Esophagus muscularis mucosa (tissue), 3 donors: ENCODE results near the gene BRCA2.

Experiments used
- POLR2A ChIP-seq: fragments of 450-650 bp; IDR thresholded peaks from one replicate; pipeline ENCODE4 v1.6.1; 2017; ENCODE audit warnings: antibody characterized with exemption, moderate library complexity, mild to moderate bottlenecking, low read depth
- TF ChIP-seq, protein P1 (sequence below), 3 experiments: fragments of 200-600 bp in 2 of 3; fragments of 450-650 bp in 1 of 3; sonication (generic) in 2 of 3; IDR thresholded peaks; one replicate each; pipeline ENCODE4 v1.5.1; 2017 to 2019; ENCODE audit warnings: antibody characterized with exemption in 3 of 3, mild to moderate bottlenecking in 2 of 3, moderate library complexity in 1 of 3

DNA sequence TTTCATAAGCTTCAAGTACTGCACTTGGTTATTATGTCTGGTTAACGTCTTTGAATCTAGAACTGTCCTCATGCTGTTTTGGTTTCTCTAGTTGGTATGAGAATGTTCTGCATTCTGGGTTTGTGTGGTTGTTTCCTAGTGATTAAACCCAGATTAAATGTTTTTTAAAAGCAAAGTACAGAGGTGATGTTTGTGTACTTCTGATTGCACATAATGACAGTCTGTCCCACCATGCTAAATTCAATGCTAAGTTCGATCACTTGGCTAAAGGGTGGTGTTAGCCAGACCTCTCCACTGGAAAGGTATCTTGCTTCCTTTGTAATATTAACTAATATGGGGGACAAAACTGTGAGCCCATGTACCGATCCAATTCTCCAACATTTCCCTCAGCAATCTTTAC is 98.0 kb downstream of the BRCA2 start:
- TF ChIP-seq, protein P1, sequence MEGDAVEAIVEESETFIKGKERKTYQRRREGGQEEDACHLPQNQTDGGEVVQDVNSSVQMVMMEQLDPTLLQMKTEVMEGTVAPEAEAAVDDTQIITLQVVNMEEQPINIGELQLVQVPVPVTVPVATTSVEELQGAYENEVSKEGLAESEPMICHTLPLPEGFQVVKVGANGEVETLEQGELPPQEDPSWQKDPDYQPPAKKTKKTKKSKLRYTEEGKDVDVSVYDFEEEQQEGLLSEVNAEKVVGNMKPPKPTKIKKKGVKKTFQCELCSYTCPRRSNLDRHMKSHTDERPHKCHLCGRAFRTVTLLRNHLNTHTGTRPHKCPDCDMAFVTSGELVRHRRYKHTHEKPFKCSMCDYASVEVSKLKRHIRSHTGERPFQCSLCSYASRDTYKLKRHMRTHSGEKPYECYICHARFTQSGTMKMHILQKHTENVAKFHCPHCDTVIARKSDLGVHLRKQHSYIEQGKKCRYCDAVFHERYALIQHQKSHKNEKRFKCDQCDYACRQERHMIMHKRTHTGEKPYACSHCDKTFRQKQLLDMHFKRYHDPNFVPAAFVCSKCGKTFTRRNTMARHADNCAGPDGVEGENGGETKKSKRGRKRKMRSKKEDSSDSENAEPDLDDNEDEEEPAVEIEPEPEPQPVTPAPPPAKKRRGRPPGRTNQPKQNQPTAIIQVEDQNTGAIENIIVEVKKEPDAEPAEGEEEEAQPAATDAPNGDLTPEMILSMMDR (IDR thresholded peaks at IDR 0.05): no peak
- no peak for TF ChIP-seq POLR2A
